Forelimb muscle (tissue), 1 donor: Measurements from ENCODE around the gene PIF1. TPM values are rescaled to one million over a fixed set of nuclear protein-coding genes. Genes with fewer than 3 reads are reported as not detected.
A peak's percentile ranks its signal among the peaks of the same experiment; 100 is the strongest.

Source experiments
- DNase-seq: peaks from one replicate; pipeline ENCODE4 v3.0.0-alpha.2; 2013; ENCODE audit warnings: low read depth
- polyA plus RNA-seq: library from polyadenylated mRNA; unstranded; fragments of 120-200 nt; gene quantifications from one replicate; pipeline ENCODE4 v1.2.1, GENCODE V29; 2013; ENCODE audit not compliant: insufficient read length

The PIF1 gene
- polyA plus RNA-seq: 8.0 TPM

GRCh38 chr15:64825431-64826294 is at the start of gene PIF1:
Gene PIF1 (minus strand): TSS chr15:64825647. CDS start chr15:64824335, 1,312 bp downstream.
- peak; percentile 98 for DNase-seq

GRCh38 chr15:64870353-64870752 is 44.9 kb upstream of the PIF1 start:
- DNase-seq: no peak

GRCh38 chr15:64869501-64869900 is 44.1 kb upstream of the PIF1 start:
- DNase-seq: no peak

- DNase-seq: no peak
Measured at GRCh38 chr15:64865998-64866520, 40.6 kb upstream of the PIF1 start.

GRCh38 chr15:64865126-64865997 is 39.9 kb upstream of the PIF1 start:
- no peak for DNase-seq

- DNase-seq: no peak
Measured at GRCh38 chr15:64864068-64864467, 38.6 kb upstream of the PIF1 start.

GRCh38 chr15:64862408-64862807 is 37.0 kb upstream of the PIF1 start:
- no peak for DNase-seq

- DNase-seq: no peak
Measured at GRCh38 chr15:64861960-64862359, 36.5 kb upstream of the PIF1 start.

GRCh38 chr15:64861331-64861730 is 35.9 kb upstream of the PIF1 start:
- no peak for DNase-seq

GRCh38 chr15:64859226-64859625 is 33.8 kb upstream of the PIF1 start:
- DNase-seq: no peak

GRCh38 chr15:64858021-64858575 is 32.7 kb upstream of the PIF1 start:
- no peak for DNase-seq

- no peak for DNase-seq
Measured at GRCh38 chr15:64857421-64857820, 32.0 kb upstream of the PIF1 start.

- no peak for DNase-seq
Measured at GRCh38 chr15:64856429-64857145, 31.1 kb upstream of the PIF1 start.

GRCh38 chr15:64855205-64855975 is 29.9 kb upstream of the PIF1 start:
- no peak for DNase-seq

- no peak for DNase-seq
Measured at GRCh38 chr15:64854526-64854925, 29.1 kb upstream of the PIF1 start.

GRCh38 chr15:64854041-64854440 is 28.6 kb upstream of the PIF1 start:
- DNase-seq: no peak

- DNase-seq: no peak
Measured at GRCh38 chr15:64851503-64851840, 26.0 kb upstream of the PIF1 start.

- DNase-seq: no peak
Measured at GRCh38 chr15:64850778-64851502, 25.5 kb upstream of the PIF1 start.

GRCh38 chr15:64847876-64848716 is 22.6 kb upstream of the PIF1 start:
- DNase-seq: no peak
